OCI-M2 (cell line): ENCODE measurements around the gene ALOX5.
"Not testable (repeated sequence)": the region's sequence is repeated elsewhere in the genome, so short reads cannot be mapped to it uniquely, and the experiment has no call there.

Experiments used
- DNase-seq: peaks from one replicate; lab custom pipeline; 2025; ENCODE audit not compliant: unreplicated experiment; lab: John Stamatoyannopoulos, UW

Gene ALOX5

DNA sequence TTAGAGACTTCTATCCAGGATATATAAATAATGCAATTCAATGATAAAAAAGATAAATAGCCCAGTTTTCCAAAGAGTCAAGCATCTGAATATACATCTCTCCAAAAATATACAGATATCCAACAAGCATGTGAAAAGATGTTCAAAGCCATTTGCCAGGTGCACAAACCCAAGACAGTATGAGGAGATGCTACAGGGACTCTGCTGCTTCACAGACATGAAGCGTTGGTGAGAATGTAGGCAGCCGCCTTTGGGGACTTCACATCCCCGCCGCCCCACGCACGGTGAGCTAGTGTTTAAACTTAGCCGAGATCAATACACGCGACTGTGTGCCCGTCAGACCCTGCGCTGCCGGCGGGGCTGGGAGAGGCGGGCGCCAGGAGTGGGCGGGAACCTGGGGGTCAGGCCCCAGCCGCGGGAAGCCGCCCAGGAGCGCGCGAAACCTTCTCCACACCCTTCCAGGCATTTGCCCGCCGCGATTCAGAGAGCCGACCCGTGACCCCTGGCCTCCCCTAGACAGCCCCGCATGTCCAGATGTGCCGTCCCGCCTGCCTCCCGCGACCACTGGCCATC lies 927 bp upstream of the ALOX5 start:
- no peak for DNase-seq

- DNase-seq, result no peak
Observed at GRCh38 chr10:45374350-45375052, 485 bp downstream of the ALOX5 start.

DNA sequence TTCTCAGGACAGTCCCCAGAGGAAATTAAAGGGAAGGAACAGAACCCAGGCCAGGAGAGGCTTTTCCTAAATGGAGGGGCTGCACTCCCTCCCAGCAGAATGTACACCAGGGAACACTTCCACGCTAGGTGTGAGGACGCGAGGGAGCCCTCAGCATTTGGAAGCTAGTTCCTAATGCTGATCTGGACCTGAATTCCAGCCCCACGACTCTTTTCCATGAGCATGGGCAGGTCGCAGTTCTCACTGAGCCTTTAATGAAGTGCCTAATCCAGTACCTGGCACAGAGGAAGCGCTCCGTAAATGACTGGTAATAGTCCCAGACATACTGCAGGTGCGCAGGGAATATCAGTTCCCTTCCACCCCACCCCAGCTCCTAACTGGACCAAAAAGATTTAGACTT lies 1.1 kb downstream of the ALOX5 start:
- no peak for DNase-seq

GRCh38 chr10:45375716-45376231 lies 1.8 kb downstream of the ALOX5 start:
- DNase-seq, result no peak

GRCh38 chr10:45376371-45376801 lies 2.4 kb downstream of the ALOX5 start:
- no peak for DNase-seq

GRCh38 chr10:45377321-45377720 lies 3.3 kb downstream of the ALOX5 start:
- no peak for DNase-seq

DNA sequence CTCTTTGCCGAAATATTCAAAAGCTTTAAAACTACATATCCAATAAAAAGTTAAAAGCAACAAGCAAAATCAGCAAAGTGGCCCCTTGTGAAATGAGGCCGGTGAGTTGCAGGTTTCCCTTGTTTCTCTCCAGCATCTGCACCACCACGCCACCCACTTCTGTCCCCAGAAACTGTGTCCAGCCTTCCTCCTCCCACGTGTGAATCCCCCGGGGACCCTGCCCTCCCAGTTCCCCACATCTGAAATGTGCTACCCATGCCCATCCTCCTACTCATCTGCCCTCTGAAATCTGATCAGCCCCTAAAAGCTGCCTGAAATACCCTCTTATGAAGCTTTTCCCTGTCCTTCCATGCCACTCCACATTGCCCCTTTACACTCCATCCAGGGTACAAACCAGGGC lies 3.8 kb downstream of the ALOX5 start:
- DNase-seq, result no peak

DNA sequence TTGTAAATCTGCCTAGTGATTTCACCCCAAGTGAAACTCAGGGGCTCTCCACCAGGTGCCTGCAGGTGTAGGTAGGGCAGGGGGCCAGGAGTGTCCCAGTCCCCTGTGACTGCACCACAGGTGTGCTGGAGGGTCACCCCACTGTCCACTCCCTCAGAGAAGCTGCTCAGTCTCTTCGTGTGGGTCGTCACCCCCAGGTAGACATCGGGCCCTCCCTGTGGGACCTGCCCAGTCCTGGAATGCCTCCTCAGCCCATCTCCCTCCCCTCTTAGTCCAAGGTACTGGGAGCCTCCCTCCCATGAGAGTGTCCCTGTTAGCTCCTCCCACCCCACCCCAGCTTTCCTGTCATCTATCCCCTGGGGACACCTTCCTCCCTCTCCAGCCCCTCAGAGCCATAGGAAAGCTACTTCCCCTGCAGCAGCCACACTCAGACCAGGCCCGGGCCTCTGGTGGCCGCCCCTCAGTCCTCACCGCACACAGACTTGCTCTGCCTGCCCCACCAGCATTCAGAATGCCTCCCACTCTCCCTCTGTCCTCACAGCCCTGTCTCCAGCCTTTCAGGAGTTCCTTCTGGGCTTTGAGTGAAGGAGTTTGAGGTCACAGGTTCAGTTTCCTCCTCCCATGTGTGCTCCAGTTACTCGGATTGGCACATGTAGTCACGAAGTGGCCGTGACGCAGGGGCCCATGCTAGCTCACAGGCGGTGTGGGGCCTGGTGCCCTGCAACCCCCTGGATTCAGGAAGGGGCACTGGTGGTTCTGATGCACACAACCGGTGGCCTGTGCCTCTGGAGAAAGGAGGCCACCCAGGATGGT lies 5.1 kb downstream of the ALOX5 start:
- DNase-seq, result no peak

GRCh38 chr10:45379891-45380540 lies 6.0 kb downstream of the ALOX5 start:
- no peak for DNase-seq

DNA sequence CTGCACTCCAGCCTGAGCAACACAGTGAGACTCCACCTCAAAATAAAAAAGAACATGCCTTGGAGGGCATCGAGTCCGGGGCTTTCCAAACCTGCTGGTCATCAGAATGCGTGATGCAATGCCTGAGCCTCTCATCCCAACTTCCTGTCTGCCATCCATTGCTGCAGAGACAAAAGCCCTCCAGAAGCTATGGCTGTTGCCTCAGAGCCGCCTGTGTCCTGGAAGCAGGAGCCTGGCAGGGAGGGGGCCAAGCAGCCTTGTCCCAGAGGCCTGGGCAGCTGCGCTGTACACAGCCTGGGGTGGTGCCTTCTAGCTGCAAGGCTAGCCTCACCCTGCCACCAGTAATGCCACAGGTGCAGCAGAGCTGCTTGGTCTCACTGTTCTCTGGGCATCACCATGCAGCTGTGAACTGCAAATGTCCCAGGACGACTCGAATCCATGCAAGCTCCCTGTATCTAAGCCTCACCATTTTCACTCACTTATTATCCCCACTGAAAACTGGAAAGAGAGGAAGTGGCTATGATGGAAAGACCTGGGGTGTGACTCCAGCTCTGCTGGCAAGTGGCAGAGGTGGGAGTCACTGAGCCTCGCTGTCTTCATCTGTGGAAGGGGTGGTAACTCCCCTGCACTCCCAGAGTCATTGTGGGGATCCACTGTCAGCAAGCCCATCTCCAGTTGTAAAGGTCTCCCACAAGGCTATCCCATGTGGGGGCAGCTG lies 7.0 kb downstream of the ALOX5 start:
- DNase-seq, result no peak

GRCh38 chr10:45382591-45382990 lies 8.6 kb downstream of the ALOX5 start:
- DNase-seq, result no peak

DNA sequence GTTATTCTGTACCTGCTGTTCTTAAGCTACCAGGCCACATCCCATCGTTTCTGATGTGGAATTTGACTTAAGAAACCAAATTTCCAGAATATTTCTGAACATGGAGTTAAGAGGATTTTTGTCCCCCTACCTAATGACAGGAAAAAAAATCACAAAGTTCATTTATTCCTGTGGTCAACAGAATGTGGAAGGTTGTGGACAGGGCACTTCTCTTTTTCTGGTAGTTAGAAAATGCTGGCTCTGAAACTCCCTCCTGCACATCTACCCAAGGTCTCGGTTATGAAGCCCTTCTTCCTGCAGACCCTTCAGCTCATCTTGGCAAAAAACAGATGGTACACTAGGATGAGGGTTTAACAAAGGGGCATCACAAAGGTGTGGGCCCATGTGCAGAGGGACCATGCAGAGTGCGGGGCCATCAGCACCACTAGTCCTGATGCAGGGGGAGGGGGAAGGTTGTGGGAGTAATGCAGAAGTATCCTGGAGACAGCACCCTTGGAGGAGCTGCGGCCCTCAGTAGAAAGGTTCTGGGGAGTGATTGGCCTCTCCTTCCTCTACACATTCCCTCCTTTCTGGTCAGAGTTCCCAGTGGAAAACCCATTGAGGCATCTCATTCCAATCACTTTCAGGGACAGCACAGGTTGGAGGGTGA lies 9.8 kb downstream of the ALOX5 start:
- DNase-seq, result no peak

DNA sequence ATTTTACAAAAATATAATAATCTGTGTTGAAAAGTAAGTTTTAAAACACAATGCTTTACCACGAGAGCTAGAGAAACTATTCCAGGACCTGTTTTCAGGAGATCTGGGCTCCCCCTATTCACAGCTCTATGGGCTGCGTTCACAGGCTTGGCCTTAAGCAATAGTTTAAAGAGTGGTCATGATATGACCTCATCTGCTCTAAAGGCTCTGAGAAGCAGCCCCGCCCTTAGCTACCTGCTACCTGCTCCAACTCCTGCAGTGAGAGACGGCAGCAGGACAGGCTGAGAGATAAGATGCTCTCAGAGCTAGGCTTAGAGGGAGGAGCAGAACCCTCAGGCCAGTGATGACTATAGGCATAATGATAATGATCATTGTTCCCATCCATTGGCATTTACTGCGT lies 12.6 kb downstream of the ALOX5 start:
- no peak for DNase-seq

DNA sequence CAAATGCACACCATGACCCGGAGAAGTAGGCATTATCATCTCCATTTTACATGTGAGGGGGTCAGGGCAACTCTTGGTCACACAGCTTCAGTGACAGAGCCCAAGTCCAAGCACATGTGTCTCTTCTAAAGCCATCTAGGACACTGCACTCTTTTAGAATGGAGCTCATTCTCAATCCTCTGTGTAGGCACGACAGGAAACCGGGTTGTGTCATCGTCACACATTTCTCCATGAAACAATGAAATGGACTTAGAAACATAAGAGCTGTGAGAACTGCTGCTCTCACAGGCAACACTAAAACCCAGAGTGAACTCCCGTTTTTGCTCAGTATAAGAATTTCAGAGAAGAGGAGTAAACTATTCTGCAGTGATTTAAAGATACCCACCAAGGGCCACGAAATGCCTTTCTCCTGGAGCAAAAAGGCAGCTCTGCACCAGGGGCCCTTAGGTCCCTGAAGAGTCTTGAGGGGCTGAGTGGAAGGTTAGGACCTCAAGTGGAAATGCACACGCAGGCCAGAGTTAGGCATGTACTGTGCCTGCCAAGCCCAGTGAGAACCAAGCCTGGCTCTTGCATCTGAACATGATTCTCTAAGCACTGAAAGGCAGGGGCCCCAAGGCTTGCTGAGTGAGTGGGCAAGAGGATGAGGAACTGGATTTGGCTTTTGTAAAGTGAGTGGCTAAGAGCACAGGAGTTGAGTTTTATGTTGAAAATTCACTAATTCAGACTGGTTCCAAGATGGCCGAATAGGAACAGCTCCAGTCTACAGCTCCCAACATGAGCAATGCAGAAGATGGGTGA lies 13.3 kb downstream of the ALOX5 start:
- DNase-seq, result no peak

DNA sequence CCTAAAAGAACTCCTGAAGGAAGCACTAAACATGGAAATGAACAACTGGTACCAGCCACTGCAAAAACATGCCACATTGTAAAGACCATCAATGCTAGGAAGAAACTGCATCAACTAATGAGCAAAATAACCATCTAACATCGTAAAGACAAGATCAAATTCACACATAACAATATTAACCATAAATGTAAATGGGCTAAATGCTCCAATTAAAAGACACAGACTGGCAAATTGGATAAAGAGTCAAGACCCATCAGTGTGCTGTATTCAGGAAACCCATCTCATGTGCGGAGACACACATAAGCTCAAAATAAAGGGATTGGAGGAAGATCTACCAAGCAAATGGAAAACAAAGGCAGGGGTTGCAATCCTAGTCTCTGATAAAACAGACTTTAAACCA lies 15.7 kb downstream of the ALOX5 start:
- not testable (repeated sequence) for DNase-seq

DNA sequence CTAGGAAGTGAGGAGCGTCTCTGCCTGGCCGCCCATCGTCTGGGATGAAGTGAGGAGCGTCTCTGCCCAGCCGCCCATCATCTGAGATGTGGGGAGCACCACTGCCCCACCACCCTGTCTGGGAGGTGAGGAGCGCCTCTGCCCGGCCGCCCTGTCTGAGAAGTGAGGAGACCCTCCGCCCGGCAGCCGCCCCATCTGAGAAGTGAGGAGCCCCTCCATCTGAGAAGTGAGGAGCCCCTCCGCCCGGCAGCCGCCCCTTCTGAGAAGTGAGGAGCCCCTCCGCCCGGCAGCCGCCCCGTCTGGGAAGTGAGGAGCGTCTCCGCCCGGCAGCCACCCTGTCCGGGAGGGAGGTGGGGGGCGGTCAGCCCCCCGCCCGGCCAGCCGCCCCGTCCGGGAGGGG lies 17.6 kb downstream of the ALOX5 start:
- not testable (repeated sequence) for DNase-seq

GRCh38 chr10:45395554-45395953 lies 21.5 kb downstream of the ALOX5 start:
- DNase-seq, result no peak

GRCh38 chr10:45398595-45398994 lies 24.6 kb downstream of the ALOX5 start:
- DNase-seq, result no peak

DNA sequence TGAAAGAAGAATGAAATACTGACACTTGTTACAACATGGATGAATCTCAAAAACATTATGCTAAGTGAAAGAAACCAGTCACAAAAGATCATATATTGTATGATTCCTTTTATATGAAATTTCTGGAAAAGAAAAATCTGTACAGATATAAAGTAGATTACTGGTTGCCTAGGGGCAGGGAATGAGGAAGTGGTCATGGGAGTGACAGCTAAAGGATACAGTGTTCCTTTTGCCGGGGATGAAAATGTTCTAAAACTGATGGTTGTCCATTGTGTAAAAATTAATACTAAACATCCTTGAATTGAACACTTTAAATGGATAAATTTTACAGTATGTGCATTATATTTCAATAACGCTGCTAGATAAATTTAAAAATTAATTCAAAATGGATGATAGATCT lies 25.1 kb downstream of the ALOX5 start:
- no peak for DNase-seq
